Spleen (tissue), 11 donors: ENCODE measurements around the gene NAA80. TPM values are rescaled to one million over a fixed set of nuclear protein-coding genes. Genes with fewer than 3 reads are reported as not detected.
A peak's percentile ranks its signal among the peaks of the same experiment; 100 is the strongest.

ENCODE experiments used
- DNase-seq: peaks from one replicate; pipeline ENCODE4 v3.0.0-alpha.2; 2020
- H3K27ac ChIP-seq, 8 donors: fragments of 200-600 bp; sonication (generic) in 7 of 8; 1 replicate in 4 of 8; 2 replicates in 4 of 8; pipeline versions ENCODE4 v1.5.0 to v1.8.0; 2016 to 2021; ENCODE audit warnings: inconsistent platforms in 4 of 8, mild to moderate bottlenecking in 4 of 8, moderate library complexity in 1 of 8
- H3K27me3 ChIP-seq, 7 donors: fragments of 200-600 bp; sonication (generic) in 6 of 7; replicated peaks in 1 of 7; 1 replicate in 4 of 7; 2 replicates in 3 of 7; pipeline versions ENCODE4 v1.5.0 to v1.8.0; 2016 to 2021; ENCODE audit warnings: inconsistent platforms in 3 of 7, mild to moderate bottlenecking in 1 of 7
- H3K36me3 ChIP-seq, 6 donors: fragments of 200-600 bp; sonication (generic) in 5 of 6; 1 replicate in 4 of 6; 2 replicates in 2 of 6; pipeline versions ENCODE4 v1.5.0 to v1.8.0; 2016 to 2021; ENCODE audit warnings: inconsistent platforms in 2 of 6
- H3K4me1 ChIP-seq, 6 donors: fragments of 200-600 bp; sonication (generic) in 5 of 6; 1 replicate in 3 of 6; 2 replicates in 3 of 6; pipeline versions ENCODE4 v1.5.0 to v1.8.0; 2016 to 2021; ENCODE audit warnings: inconsistent platforms in 3 of 6
- H3K4me3 ChIP-seq, 8 donors: fragments of 200-600 bp; sonication (generic) in 7 of 8; 1 replicate in 4 of 8; 2 replicates in 4 of 8; pipeline versions ENCODE4 v1.5.0 to v1.8.0; 2016 to 2021; ENCODE audit warnings: inconsistent platforms in 4 of 8, mild to moderate bottlenecking in 4 of 8, moderate library complexity in 2 of 8
- H3K9me3 ChIP-seq, 8 donors: fragments of 200-600 bp; sonication (generic) in 7 of 8; 1 replicate in 4 of 8; 2 replicates in 4 of 8; pipeline versions ENCODE4 v1.5.0 to v1.8.0; 2016 to 2021; ENCODE audit warnings: inconsistent platforms in 4 of 8
- CTCF ChIP-seq, 11 experiments: fragments of 200-600 bp in 7 of 11; fragments of 450-650 bp in 4 of 11; sonication (generic) in 4 of 11; IDR thresholded peaks in 8 of 11; conservative IDR thresholded peaks in 3 of 11; 1 replicate in 7 of 11; 2 replicates in 4 of 11; pipeline versions ENCODE4 v1.4.0 to v1.8.0; 2016 to 2021; ENCODE audit warnings: antibody characterized with exemption in 11 of 11, inconsistent platforms in 4 of 11, mild to moderate bottlenecking in 1 of 11
- POLR2A ChIP-seq, 3 donors: fragments of 450-650 bp; IDR thresholded peaks; one replicate each; pipeline ENCODE4 v1.5.1; 2017; ENCODE audit warnings: antibody characterized with exemption in 3 of 3, mild to moderate bottlenecking in 1 of 3
- POLR2AphosphoS5 ChIP-seq, 3 donors: sonication (generic); formaldehyde crosslinking; IDR thresholded peaks; one replicate each; pipeline ENCODE4 v1.5.1; 2017; ENCODE audit warnings: antibody characterized with exemption in 3 of 3
- WGBS, 5 donors: extraction: QIAGEN DNeasy Blood & Tissue Kit in 3 of 5; methylation state at CpG; one replicate each; pipeline versions ENCODE4 v1.1.5 to v1.1.7; 2013 to 2018; 5-methylcytosine and 5-hydroxymethylcytosine counted together
- intact Hi-C: fragments of 100-400 bp; cut with DNase I; formaldehyde crosslinking; loops from one replicate; pipeline ENCODE4 v1.15.0; 2023; ENCODE audit warnings: low total_unique reads
- polyA plus RNA-seq, 3 donors: library from polyadenylated mRNA; stranded (reverse); fragments of 200-250 nt; gene quantifications; one replicate each; pipeline ENCODE4 v1.2.1, GENCODE V29; 2013
- total RNA-seq, 7 donors: library from RNA; depleted of rRNA in 3 of 7; stranded (reverse); fragments of >200 nt in 3 of 7; fragmentation: NEBNext Ultra II Directional in 4 of 7; extraction: Animal tissue kit (Norgen Biotek cat#: 25700) in 4 of 7; gene quantifications; one replicate each; pipeline versions ENCODE4 v1.1.0 to v1.2.1, GENCODE V29; 2016 to 2021
- donor health status: healthy with polysubstance abuse.
- donor health status: DM: no; HTN: no; CAD: no; lungs with moderate emphysema.
- donor health status: DM: no; HTN: no; CAD: no.
- donor health status: Bipolar disorder and iron deficiency.
- donor health status: healthy.
- donor health status: DM: no; HTN: no; CAD: no.
- donor health status: DM: yes; HTN: yes; CAD: no.

Gene NAA80
- total and polyA plus RNA-seq, 10 donors = 7.8 to 15.5 (median 12.8) TPM

GRCh38 chr3:50327943-50328691 is 28.9 kb upstream of the NAA80 start, which contains the start of gene TUSC2:
Gene TUSC2, minus strand, starts transcription at chr3:50328223. Its CDS starts 124 bp downstream, at chr3:50328099.
- DNase-seq = peak; percentile 98
- WGBS, 5 donors = 3 to 8% (median 3%) methylated on average over 12 to 55 of the region's 55 CpGs
- Histone ChIP-seq H3K9me3 (no peaks in the 10 kb centered on the region), H3K27me3 (no peaks in the 10 kb centered on the region), H3K4me1 (peaks cover 34 to 98% (median 65%) of the 10 kb centered on the region in 6 donors), H3K36me3 (peaks cover 0 to 68% (median 50%) of the 10 kb centered on the region in 6 donors), H3K27ac (peak within 1 kb of the TSS; percentile 74 to 93 (median 86)), H3K4me3 (peak within 1 kb of the TSS; percentile 74 to 100 (median 97))
- TF ChIP-seq POLR2A (IDR thresholded peaks at IDR 0.05) (no peak), CTCF (IDR thresholded peaks at IDR 0.05 in 8 of 11, conservative IDR thresholded peaks at IDR 0.05 in 3 of 11) (peak in 4 of 11 experiments; percentile 15 to 22 (median 20)), POLR2AphosphoS5 (IDR thresholded peaks at IDR 0.05) (peak; percentile 94 to 98 (median 96))
- intact Hi-C loops = loop anchor here (10.0 kb wide), 1 partner anchor 93 kb away; the partner anchor contains the start of gene GNAI2

GRCh38 chr3:50327129-50327528 is 27.9 kb upstream of the NAA80 start:
- Histone ChIP-seq H3K27ac (peak overlapping the region in 4 of 8 donors; percentile 85 to 93 (median 90)), H3K27me3 (no peaks in the 10 kb centered on the region), H3K4me1 (peaks cover 36 to 98% (median 67%) of the 10 kb centered on the region in 6 donors), H3K4me3 (peak overlapping the region; percentile 74 to 100 (median 97)), H3K9me3 (no peaks in the 10 kb centered on the region), H3K36me3 (peaks cover 0 to 58% (median 43%) of the 10 kb centered on the region in 6 donors)
- TF ChIP-seq POLR2AphosphoS5 (IDR thresholded peaks at IDR 0.05) = no peak
- no peak for TF ChIP-seq POLR2A (IDR thresholded peaks at IDR 0.05)
- no peak for TF ChIP-seq CTCF (IDR thresholded peaks at IDR 0.05 in 8 of 11, conservative IDR thresholded peaks at IDR 0.05 in 3 of 11)
- peak; percentile 66 for DNase-seq
- intact Hi-C loops = loop anchor here (10.0 kb wide), 1 partner anchor 92 kb away; the partner anchor contains the start of gene GNAI2
- 50 to 88% (median 74%) methylated on average over 2 to 4 of the region's 4 CpGs for WGBS, 5 donors

GRCh38 chr3:50326182-50326541 is 27.0 kb upstream of the NAA80 start:
- Histone ChIP-seq H3K4me3 (no peak overlapping the region), H3K9me3 (no peaks in the 10 kb centered on the region), H3K4me1 (peaks cover 37 to 95% (median 72%) of the 10 kb centered on the region in 6 donors), H3K27me3 (no peaks in the 10 kb centered on the region), H3K36me3 (peaks cover 0 to 48% (median 34%) of the 10 kb centered on the region in 6 donors), H3K27ac (peak overlapping the region in 5 of 8 donors; percentile 34 to 96 (median 95))
- WGBS, 5 donors = 90 to 96% (median 95%) methylated on average over 8 of the region's 8 CpGs
- intact Hi-C loops = loop anchor here (10.0 kb wide), 1 partner anchor 91 kb away; the partner anchor contains the start of gene GNAI2
- TF ChIP-seq POLR2AphosphoS5 (IDR thresholded peaks at IDR 0.05) (no peak), POLR2A (IDR thresholded peaks at IDR 0.05) (no peak), CTCF (IDR thresholded peaks at IDR 0.05 in 8 of 11, conservative IDR thresholded peaks at IDR 0.05 in 3 of 11) (no peak)
- DNase-seq = peak; percentile 71
